Neural cell (in vitro differentiated cells): Measurements from ENCODE around the gene PWP1. TPM values are rescaled to one million over a fixed set of nuclear protein-coding genes. Genes with fewer than 3 reads are reported as not detected.

Experiments
- H2AFZ ChIP-seq: fragments of 200-600, 300-800 bp; sonication (generic), shearing (Covaris generic); 2 replicates; pipeline ENCODE4 v1.6.0; 2014; ENCODE audit warnings: low read depth, mild to moderate bottlenecking, antibody characterized with exemption, low read length, moderate library complexity
- H3F3A ChIP-seq: fragments of 200-600 bp; shearing (Covaris generic); 2 replicates; pipeline ENCODE4 v1.6.1; 2016; ENCODE audit warnings: mild to moderate bottlenecking, moderate library complexity, mixed read lengths, antibody characterized with exemption, low read length; ENCODE audit not compliant: insufficient read depth, poor library complexity, severe bottlenecking
- H3K27ac ChIP-seq: fragments of 200-600, 300-800 bp; sonication (generic), shearing (Covaris generic); 2 replicates; pipeline ENCODE4 v1.5.1; 2014; ENCODE audit warnings: mild to moderate bottlenecking, low read length, moderate library complexity
- H3K27me3 ChIP-seq: fragments of 300-800, 200-600 bp; sonication (generic), shearing (Covaris generic); 2 replicates; pipeline ENCODE4 v1.6.0; 2014; ENCODE audit warnings: mild to moderate bottlenecking, low read depth, low read length, moderate library complexity; ENCODE audit not compliant: insufficient read depth
- H3K36me3 ChIP-seq: fragments of 300-800, 200-600 bp; sonication (generic), shearing (Covaris generic); 2 replicates; pipeline ENCODE4 v1.5.1; 2014; ENCODE audit warnings: mild to moderate bottlenecking, antibody characterized with exemption, low read length, moderate library complexity; ENCODE audit not compliant: insufficient read depth
- H3K4me2 ChIP-seq: fragments of 300-800, 200-600 bp; sonication (generic), shearing (Covaris generic); 2 replicates; pipeline ENCODE4 v1.6.0; 2014; ENCODE audit warnings: mild to moderate bottlenecking, low read length
- H3K4me3 ChIP-seq: fragments of 300-800, 200-600 bp; sonication (generic), shearing (Covaris generic); 2 replicates; pipeline ENCODE4 v1.5.1; 2014; ENCODE audit warnings: mild to moderate bottlenecking, low read length, moderate library complexity
- H3K79me2 ChIP-seq: fragments of 200-600 bp; shearing (Covaris generic); replicated peaks from 2 replicates; pipeline ENCODE4 v1.6.0; 2014; ENCODE audit warnings: mild to moderate bottlenecking, low read length, moderate library complexity; ENCODE audit not compliant: insufficient read depth
- H3K9ac ChIP-seq: fragments of 300-800, 200-600 bp; sonication (generic), shearing (Covaris generic); 2 replicates; pipeline ENCODE4 v1.6.1; 2016; ENCODE audit warnings: mild to moderate bottlenecking, low read length, mixed read lengths
- H3K9me2 ChIP-seq: fragments of 200-600 bp; shearing (Covaris generic); 2 replicates; pipeline ENCODE4 v1.6.1; 2016; ENCODE audit warnings: mild to moderate bottlenecking, low read length, mixed read lengths; ENCODE audit not compliant: insufficient read depth
- H3K9me3 ChIP-seq: fragments of 200-600, 300-800 bp; sonication (generic), shearing (Covaris generic); 2 replicates; pipeline ENCODE4 v1.6.1; 2016; ENCODE audit warnings: mild to moderate bottlenecking, mixed run types, low read length, moderate library complexity, mixed read lengths
- H4K20me1 ChIP-seq: fragments of 200-600 bp; shearing (Covaris generic); 2 replicates; pipeline ENCODE4 v1.6.1; 2016; ENCODE audit warnings: mild to moderate bottlenecking, mixed run types; ENCODE audit not compliant: insufficient read depth
- EP300 ChIP-seq: fragments of 450-650 bp; conservative IDR thresholded peaks from 2 replicates; pipeline ENCODE4 v1.6.1; 2014; ENCODE audit warnings: antibody characterized with exemption, mild to moderate bottlenecking, moderate library complexity; ENCODE audit not compliant: poor library complexity, severe bottlenecking
- EZH2 ChIP-seq: fragments of 200-600, 300-800 bp; shearing (Covaris generic), sonication (generic); IDR thresholded peaks from 2 replicates; pipeline ENCODE4 v1.6.1; 2014; ENCODE audit warnings: antibody characterized with exemption, low read length, borderline replicate concordance, mild to moderate bottlenecking; ENCODE audit not compliant: insufficient read depth, poor library complexity, severe bottlenecking
- MXI1 ChIP-seq: fragments of 450-650 bp; conservative IDR thresholded peaks from 2 replicates; pipeline ENCODE4 v1.6.1; 2014; ENCODE audit warnings: antibody characterized with exemption, mild to moderate bottlenecking; ENCODE audit not compliant: poor library complexity, severe bottlenecking
- POLR2AphosphoS5 ChIP-seq: IDR thresholded peaks from 2 replicates; pipeline ENCODE4 v1.6.1; 2012
- RAD21 ChIP-seq: fragments of 450-650 bp; conservative IDR thresholded peaks from 2 replicates; pipeline ENCODE4 v1.6.1; 2014; ENCODE audit warnings: antibody characterized with exemption, mild to moderate bottlenecking, moderate library complexity
- SMC3 ChIP-seq: fragments of 450-650 bp; conservative IDR thresholded peaks from 2 replicates; pipeline ENCODE4 v1.6.1; 2014; ENCODE audit warnings: antibody characterized with exemption, mild to moderate bottlenecking, moderate library complexity; ENCODE audit not compliant: poor library complexity
- TAF1 ChIP-seq: IDR thresholded peaks from 2 replicates; pipeline ENCODE4 v1.6.1; 2012; ENCODE audit warnings: low read depth
- polyA plus RNA-seq: library from polyadenylated mRNA; depleted of rRNA; stranded (reverse); fragments of >200 nt; gene quantifications from 2 replicates; pipeline ENCODE4 v1.2.3, GENCODE V29; 2014
- TF ChIP-seq, protein P1 (sequence below): IDR thresholded peaks from 2 replicates; pipeline ENCODE4 v1.6.1; 2012; ENCODE audit warnings: borderline replicate concordance
- TF ChIP-seq, protein P2 (sequence below): fragments of 450-650 bp; IDR thresholded peaks from 2 replicates; pipeline ENCODE4 v1.5.1; 2014; ENCODE audit warnings: antibody characterized with exemption, mild to moderate bottlenecking, moderate library complexity; ENCODE audit not compliant: poor library complexity, severe bottlenecking

The PWP1 gene
- polyA plus RNA-seq, 1 donor from 2014 or later = 119 TPM

DNA sequence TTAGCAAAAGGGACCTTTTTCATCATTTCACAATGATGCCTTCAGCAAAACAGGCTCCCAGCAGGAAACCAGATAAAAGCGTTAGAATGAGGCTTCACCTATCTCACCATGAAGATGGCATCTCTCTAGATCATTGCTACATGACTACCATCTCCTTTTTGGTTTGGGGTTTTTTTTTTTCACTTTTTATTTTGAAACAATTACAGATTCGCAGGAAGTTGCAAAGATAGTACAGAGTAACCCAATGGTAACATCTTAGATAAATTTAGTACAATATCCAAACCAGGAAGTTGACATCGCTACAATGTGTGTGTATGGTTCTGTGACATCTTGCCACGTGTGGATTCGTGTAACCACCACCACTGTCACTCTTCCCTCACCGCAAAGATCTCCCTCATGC is 22.3 kb upstream of the PWP1 start:
- no peaks in the 10 kb centered on the region for H3K27me3 ChIP-seq
- H2AFZ ChIP-seq = no peak overlapping the region
- H3K27ac ChIP-seq = no peak overlapping the region
- H3K4me2 ChIP-seq = no peak overlapping the region
- no peaks in the 10 kb centered on the region for H4K20me1 ChIP-seq
- no peaks in the 10 kb centered on the region for H3K9me3 ChIP-seq
- no peak overlapping the region for H3K4me3 ChIP-seq
- no peaks in the 10 kb centered on the region for H3K36me3 ChIP-seq
- no peaks in the 10 kb centered on the region for H3K79me2 ChIP-seq
- TF ChIP-seq POLR2AphosphoS5 = no peak
- TF ChIP-seq, protein P1, sequence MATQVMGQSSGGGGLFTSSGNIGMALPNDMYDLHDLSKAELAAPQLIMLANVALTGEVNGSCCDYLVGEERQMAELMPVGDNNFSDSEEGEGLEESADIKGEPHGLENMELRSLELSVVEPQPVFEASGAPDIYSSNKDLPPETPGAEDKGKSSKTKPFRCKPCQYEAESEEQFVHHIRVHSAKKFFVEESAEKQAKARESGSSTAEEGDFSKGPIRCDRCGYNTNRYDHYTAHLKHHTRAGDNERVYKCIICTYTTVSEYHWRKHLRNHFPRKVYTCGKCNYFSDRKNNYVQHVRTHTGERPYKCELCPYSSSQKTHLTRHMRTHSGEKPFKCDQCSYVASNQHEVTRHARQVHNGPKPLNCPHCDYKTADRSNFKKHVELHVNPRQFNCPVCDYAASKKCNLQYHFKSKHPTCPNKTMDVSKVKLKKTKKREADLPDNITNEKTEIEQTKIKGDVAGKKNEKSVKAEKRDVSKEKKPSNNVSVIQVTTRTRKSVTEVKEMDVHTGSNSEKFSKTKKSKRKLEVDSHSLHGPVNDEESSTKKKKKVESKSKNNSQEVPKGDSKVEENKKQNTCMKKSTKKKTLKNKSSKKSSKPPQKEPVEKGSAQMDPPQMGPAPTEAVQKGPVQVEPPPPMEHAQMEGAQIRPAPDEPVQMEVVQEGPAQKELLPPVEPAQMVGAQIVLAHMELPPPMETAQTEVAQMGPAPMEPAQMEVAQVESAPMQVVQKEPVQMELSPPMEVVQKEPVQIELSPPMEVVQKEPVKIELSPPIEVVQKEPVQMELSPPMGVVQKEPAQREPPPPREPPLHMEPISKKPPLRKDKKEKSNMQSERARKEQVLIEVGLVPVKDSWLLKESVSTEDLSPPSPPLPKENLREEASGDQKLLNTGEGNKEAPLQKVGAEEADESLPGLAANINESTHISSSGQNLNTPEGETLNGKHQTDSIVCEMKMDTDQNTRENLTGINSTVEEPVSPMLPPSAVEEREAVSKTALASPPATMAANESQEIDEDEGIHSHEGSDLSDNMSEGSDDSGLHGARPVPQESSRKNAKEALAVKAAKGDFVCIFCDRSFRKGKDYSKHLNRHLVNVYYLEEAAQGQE = no peak
- TF ChIP-seq, protein P2, sequence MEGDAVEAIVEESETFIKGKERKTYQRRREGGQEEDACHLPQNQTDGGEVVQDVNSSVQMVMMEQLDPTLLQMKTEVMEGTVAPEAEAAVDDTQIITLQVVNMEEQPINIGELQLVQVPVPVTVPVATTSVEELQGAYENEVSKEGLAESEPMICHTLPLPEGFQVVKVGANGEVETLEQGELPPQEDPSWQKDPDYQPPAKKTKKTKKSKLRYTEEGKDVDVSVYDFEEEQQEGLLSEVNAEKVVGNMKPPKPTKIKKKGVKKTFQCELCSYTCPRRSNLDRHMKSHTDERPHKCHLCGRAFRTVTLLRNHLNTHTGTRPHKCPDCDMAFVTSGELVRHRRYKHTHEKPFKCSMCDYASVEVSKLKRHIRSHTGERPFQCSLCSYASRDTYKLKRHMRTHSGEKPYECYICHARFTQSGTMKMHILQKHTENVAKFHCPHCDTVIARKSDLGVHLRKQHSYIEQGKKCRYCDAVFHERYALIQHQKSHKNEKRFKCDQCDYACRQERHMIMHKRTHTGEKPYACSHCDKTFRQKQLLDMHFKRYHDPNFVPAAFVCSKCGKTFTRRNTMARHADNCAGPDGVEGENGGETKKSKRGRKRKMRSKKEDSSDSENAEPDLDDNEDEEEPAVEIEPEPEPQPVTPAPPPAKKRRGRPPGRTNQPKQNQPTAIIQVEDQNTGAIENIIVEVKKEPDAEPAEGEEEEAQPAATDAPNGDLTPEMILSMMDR = no peak
- no peak for TF ChIP-seq TAF1
- TF ChIP-seq EP300 = no peak
- TF ChIP-seq MXI1 = no peak
- TF ChIP-seq EZH2 = no peak
- TF ChIP-seq RAD21 = no peak
- TF ChIP-seq SMC3 = no peak
- H3K9me2 ChIP-seq = no peaks in the 10 kb centered on the region
- H3K9ac ChIP-seq = no peak overlapping the region
- H3F3A ChIP-seq = no peaks in the 10 kb centered on the region

DNA sequence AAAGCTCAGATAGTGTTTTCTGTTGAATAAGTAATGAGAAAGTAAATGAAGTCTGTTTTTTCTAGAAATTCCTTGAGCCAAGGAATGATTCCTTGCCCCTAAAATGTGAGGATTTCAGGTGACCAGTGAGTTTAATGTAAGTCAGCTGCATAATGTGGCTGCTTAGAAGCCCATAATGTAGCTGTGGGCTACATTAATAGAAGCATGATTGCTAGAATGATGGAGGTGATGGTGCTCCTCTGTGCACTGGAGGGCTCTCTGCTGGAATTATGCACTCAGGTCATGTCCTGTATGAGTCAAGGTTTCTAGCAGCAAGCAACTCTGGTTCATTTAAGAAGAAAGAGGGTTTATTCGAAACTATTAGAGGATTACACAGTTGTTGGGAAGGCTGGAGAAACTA is 19.6 kb upstream of the PWP1 start:
- H3K9ac ChIP-seq = no peak overlapping the region
- H3K9me2 ChIP-seq = no peaks in the 10 kb centered on the region
- TF ChIP-seq, protein P1 = no peak
- no peak for TF ChIP-seq EP300
- TF ChIP-seq TAF1 = no peak
- H4K20me1 ChIP-seq = no peaks in the 10 kb centered on the region
- H3K79me2 ChIP-seq = no peaks in the 10 kb centered on the region
- no peak overlapping the region for H2AFZ ChIP-seq
- no peak overlapping the region for H3K4me3 ChIP-seq
- H3K36me3 ChIP-seq = no peaks in the 10 kb centered on the region
- H3K9me3 ChIP-seq = no peaks in the 10 kb centered on the region
- H3K4me2 ChIP-seq = no peak overlapping the region
- H3F3A ChIP-seq = no peaks in the 10 kb centered on the region
- H3K27ac ChIP-seq = no peak overlapping the region
- no peaks in the 10 kb centered on the region for H3K27me3 ChIP-seq
